Kidney (tissue), 14 donors: ENCODE measurements around the gene BNIP1. TPM values are rescaled to one million over a fixed set of nuclear protein-coding genes. Genes with fewer than 3 reads are reported as not detected.

Source experiments
- DNase-seq, 5 donors: peaks; one replicate each; pipeline ENCODE4 v3.0.0-alpha.2; 2013 to 2020
- FAIRE-seq: peaks from 2 replicates; lab custom pipeline; 2012; peaks lifted over from hg19 to GRCh38; lab: Jason Lieb, UNC
- H3K27ac ChIP-seq, 2 donors: one replicate each; pipeline ENCODE4 v1.7.0; 2013; ENCODE audit warnings: low read depth in 2 of 2, low read length in 2 of 2, inconsistent platforms in 1 of 2
- H3K27me3 ChIP-seq: one replicate; pipeline ENCODE4 v1.7.1; 2013; ENCODE audit warnings: low read length, inconsistent platforms; ENCODE audit not compliant: control insufficient read depth, insufficient read depth
- H3K36me3 ChIP-seq, 3 donors: one replicate each; pipeline versions ENCODE4 v1.7.0 to v1.7.1; 2013; ENCODE audit warnings: low read length in 3 of 3, control low read depth in 1 of 3, inconsistent platforms in 1 of 3; ENCODE audit not compliant: insufficient read depth in 3 of 3, control insufficient read depth in 2 of 3
- H3K4me1 ChIP-seq, 3 donors: one replicate each; pipeline versions ENCODE4 v1.7.0 to v1.7.1; 2013; ENCODE audit warnings: low read length in 3 of 3, inconsistent platforms in 1 of 3, low read depth in 1 of 3; ENCODE audit not compliant: control insufficient read depth in 2 of 3, insufficient read depth in 2 of 3
- H3K4me3 ChIP-seq, 3 donors: one replicate each; pipeline versions ENCODE4 v1.7.0 to v1.8.1; 2013; ENCODE audit warnings: low read length in 3 of 3, control low read depth in 1 of 3, inconsistent platforms in 1 of 3
- H3K9ac ChIP-seq, 3 donors: one replicate each; pipeline versions ENCODE4 v1.7.0 to v1.7.1; 2013; ENCODE audit warnings: low read length in 3 of 3, control low read depth in 1 of 3, inconsistent platforms in 1 of 3
- H3K9me3 ChIP-seq, 3 donors: one replicate each; pipeline versions ENCODE4 v1.7.0 to v1.7.1; 2013; ENCODE audit warnings: low read length in 3 of 3, control low read depth in 1 of 3, inconsistent platforms in 1 of 3; ENCODE audit not compliant: control insufficient read depth in 2 of 3, insufficient read depth in 1 of 3
- intact Hi-C: fragments of 100-400 bp; cut with DNase I; formaldehyde crosslinking; loops from one replicate; pipeline ENCODE4 v1.11.1; 2022
- polyA plus RNA-seq: library from polyadenylated mRNA; stranded (reverse); fragments of 350-450 nt; fragmentation: Illumina TruSeq; extraction: RNeasy Lipid Tissue Mini Kit (QIAGEN cat#74804); gene quantifications from one replicate; pipeline ENCODE4 v1.2.3, GENCODE V29; 2014; ENCODE audit warnings: low read depth, low replicate concordance; ENCODE audit not compliant: insufficient read depth
- total RNA-seq: library from RNA; stranded (reverse); fragmentation: NEBNext Ultra II Directional; extraction: Animal tissue kit (Norgen Biotek cat#: 25700); gene quantifications from one replicate; pipeline ENCODE4 v1.2.1, GENCODE V29; 2021
- TF ChIP-seq, protein P1 (sequence below): IDR thresholded peaks from 3 replicates; pipeline ENCODE4 v1.5.1; 2012; ENCODE audit warnings: mild to moderate bottlenecking, moderate library complexity, borderline replicate concordance; ENCODE audit not compliant: insufficient read depth; ENCODE audit errors: extremely low read depth
- donor health status: control.
- donor health status: control.
- donor health status: control.
- donor health status: control.
- donor health status: control.
- donor health status: DM: yes; HTN: yes; CAD: no.
- donor health status: Normal renal cell carcinoma (clear cell type).

The BNIP1 gene
- total and polyA plus RNA-seq, 2 donors from 2014 or later: 10.2 to 28.7 TPM

DNA sequence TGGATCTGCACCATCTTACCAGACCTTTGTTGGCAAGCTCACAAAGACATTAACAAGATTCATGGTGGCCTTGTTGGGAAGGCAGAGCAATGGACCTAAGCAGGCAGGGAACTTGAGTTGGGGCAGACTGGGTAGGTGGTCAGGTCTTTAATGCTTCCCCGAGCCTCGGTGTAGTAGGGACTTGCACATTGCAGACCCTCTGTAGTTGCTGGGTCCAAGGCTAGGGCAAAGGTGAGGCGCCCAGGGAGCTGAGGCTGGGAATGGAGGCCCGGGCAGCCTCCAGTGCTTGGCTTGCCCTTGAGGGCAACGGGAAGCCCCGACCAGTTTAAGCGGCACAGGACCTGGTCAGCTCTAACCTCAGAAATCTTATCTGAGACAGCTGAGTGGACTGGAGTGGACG, 66.5 kb downstream of the BNIP1 start:
- Histone ChIP-seq H3K4me1 (no peaks in the 10 kb centered on the region), H3K27ac (no peak overlapping the region), H3K9me3 (no peaks in the 10 kb centered on the region), H3K27me3 (no peaks in the 10 kb centered on the region), H3K4me3 (no peak overlapping the region), H3K9ac (no peak overlapping the region), H3K36me3 (no peaks in the 10 kb centered on the region)
- DNase-seq: no peak
- FAIRE-seq: no peak
- intact Hi-C loops: no loop called here
- TF ChIP-seq, protein P1, sequence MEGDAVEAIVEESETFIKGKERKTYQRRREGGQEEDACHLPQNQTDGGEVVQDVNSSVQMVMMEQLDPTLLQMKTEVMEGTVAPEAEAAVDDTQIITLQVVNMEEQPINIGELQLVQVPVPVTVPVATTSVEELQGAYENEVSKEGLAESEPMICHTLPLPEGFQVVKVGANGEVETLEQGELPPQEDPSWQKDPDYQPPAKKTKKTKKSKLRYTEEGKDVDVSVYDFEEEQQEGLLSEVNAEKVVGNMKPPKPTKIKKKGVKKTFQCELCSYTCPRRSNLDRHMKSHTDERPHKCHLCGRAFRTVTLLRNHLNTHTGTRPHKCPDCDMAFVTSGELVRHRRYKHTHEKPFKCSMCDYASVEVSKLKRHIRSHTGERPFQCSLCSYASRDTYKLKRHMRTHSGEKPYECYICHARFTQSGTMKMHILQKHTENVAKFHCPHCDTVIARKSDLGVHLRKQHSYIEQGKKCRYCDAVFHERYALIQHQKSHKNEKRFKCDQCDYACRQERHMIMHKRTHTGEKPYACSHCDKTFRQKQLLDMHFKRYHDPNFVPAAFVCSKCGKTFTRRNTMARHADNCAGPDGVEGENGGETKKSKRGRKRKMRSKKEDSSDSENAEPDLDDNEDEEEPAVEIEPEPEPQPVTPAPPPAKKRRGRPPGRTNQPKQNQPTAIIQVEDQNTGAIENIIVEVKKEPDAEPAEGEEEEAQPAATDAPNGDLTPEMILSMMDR: no peak

DNA sequence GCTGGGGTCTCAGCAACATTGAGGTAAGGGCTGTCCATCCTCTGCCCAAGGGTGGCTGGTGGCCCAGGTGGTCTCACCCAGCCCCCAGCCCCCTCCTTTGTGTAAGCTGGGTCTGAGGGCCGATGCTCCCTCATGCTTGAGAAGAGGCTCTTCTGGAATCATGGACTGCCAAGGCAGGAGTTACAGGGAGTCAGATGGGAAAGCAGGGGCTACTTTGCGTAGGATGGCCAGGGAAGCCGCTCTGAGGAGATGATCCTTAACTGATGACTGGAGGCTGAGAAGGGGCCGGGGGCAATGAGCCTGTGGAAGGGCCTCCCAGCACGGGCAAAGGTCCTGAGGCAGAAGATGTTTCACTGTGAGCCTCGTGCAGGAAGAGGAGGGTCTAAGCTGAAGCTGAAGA, 67.0 kb downstream of the BNIP1 start:
- intact Hi-C loops: no loop called here
- no peak overlapping the region for H3K4me3 ChIP-seq
- no peaks in the 10 kb centered on the region for H3K4me1 ChIP-seq
- no peak for DNase-seq
- H3K9ac ChIP-seq: no peak overlapping the region
- FAIRE-seq: no peak
- no peaks in the 10 kb centered on the region for H3K36me3 ChIP-seq
- H3K27me3 ChIP-seq: no peaks in the 10 kb centered on the region
- H3K9me3 ChIP-seq: no peaks in the 10 kb centered on the region
- TF ChIP-seq, protein P1: no peak
- H3K27ac ChIP-seq: no peak overlapping the region

DNA sequence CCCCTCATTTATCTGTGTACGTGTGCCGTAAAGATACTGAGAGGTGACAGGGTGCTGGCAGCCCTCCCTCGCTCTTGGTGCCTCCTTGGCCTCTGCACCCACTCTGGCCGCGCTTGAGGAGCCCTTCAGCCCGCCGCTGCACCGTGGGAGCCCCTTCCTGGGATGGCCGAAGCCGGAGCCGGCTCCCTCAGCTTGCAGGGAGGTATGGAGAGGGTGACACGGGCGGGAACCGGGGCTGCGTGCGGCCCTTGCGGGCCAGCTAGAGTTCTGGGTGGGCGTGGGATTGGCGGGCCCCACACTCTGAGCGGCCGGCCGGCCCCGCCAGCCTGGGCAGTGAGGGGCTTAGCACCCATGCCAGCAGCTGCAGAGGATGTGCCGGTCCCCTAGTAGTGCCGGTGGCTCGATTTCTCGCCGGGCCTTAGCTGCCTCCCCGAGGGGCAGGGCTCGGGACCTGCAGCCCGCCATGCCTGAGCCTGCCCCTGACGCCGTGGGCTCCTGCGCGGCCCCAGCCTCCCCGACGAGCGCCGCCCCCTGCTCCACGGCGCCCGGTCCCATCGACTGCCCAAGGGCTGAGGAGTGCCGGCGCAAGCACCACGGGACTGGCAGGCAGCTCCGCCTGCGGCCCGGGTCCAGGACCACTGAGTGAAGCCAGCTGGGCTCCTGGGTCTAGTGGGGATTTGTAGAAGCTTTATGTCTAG, 69.1 kb downstream of the BNIP1 start:
- FAIRE-seq (no peak), DNase-seq (no peak)
- Histone ChIP-seq H3K27ac (no peak overlapping the region), H3K4me1 (no peaks in the 10 kb centered on the region), H3K9ac (no peak overlapping the region), H3K27me3 (peaks cover 3% of the 10 kb centered on the region), H3K4me3 (no peak overlapping the region), H3K36me3 (no peaks in the 10 kb centered on the region), H3K9me3 (no peaks in the 10 kb centered on the region)
- TF ChIP-seq, protein P1: no peak
- intact Hi-C loops: no loop called here

Other genes starting within 250 kb of the BNIP1 start
- gene RPL26L1, start 185.1 kb upstream of the BNIP1 start, total RNA-seq: 30.9 TPM
- gene RPL26L1, start 185.1 kb upstream of the BNIP1 start, polyA plus RNA-seq: 80.7 TPM
- 352 TPM for gene ATP6V0E1, start 160.8 kb upstream of the BNIP1 start, total RNA-seq
- gene ATP6V0E1, start 160.8 kb upstream of the BNIP1 start, polyA plus RNA-seq: 804 TPM
- 49.7 TPM for gene CREBRF, start 88.2 kb upstream of the BNIP1 start, total RNA-seq
- gene CREBRF, start 88.2 kb upstream of the BNIP1 start, polyA plus RNA-seq: 6.1 TPM
- not detected for gene NKX2-5, start 90.7 kb downstream of the BNIP1 start, total RNA-seq
- gene NKX2-5, start 90.7 kb downstream of the BNIP1 start, polyA plus RNA-seq: not detected
- gene STC2, start 183.9 kb downstream of the BNIP1 start, total RNA-seq: 2.7 TPM
- gene STC2, start 183.9 kb downstream of the BNIP1 start, polyA plus RNA-seq: 2.1 TPM